CD14-positive monocyte (primary cell): Measurements from ENCODE around the gene NTM. TPM values are rescaled to one million over a fixed set of nuclear protein-coding genes. Genes with fewer than 3 reads are reported as not detected.

ENCODE experiments used
- DNase-seq, 3 donors: peaks; one replicate each; pipeline ENCODE4 v3.0.0-alpha.2; 2011 to 2022
- H2AFZ ChIP-seq: 2 replicates; pipeline ENCODE4 v1.6.0; 2012; ENCODE audit warnings: mild to moderate bottlenecking, low read depth, low read length, inconsistent platforms; ENCODE audit not compliant: insufficient read depth, poor library complexity, severe bottlenecking
- H3K27ac ChIP-seq, 2 donors: 1 replicate in 1 of 2; 2 replicates in 1 of 2; pipeline ENCODE4 v1.5.1; 2012 to 2013; ENCODE audit warnings: low read length in 2 of 2, control low read depth in 1 of 2, inconsistent platforms in 1 of 2, low read depth in 1 of 2, mild to moderate bottlenecking in 1 of 2
- H3K27me3 ChIP-seq, 2 donors: one replicate each; pipeline versions ENCODE4 v1.6.0 to v1.6.1; 2011 to 2013; ENCODE audit warnings: low read length in 2 of 2; ENCODE audit not compliant: control insufficient read depth in 2 of 2, insufficient read depth in 2 of 2
- H3K36me3 ChIP-seq, 2 donors: replicated peaks in 1 of 2; 1 replicate in 1 of 2; 2 replicates in 1 of 2; pipeline versions ENCODE4 v1.5.1 to v1.6.1; 2012 to 2013; ENCODE audit warnings: low read length in 2 of 2, control low read depth in 1 of 2, inconsistent platforms in 1 of 2, mild to moderate bottlenecking in 1 of 2; ENCODE audit not compliant: insufficient read depth in 2 of 2, control insufficient read depth in 1 of 2
- H3K4me1 ChIP-seq, 2 donors: 1 replicate in 1 of 2; 2 replicates in 1 of 2; pipeline versions ENCODE4 v1.5.1 to v1.6.1; 2012 to 2013; ENCODE audit warnings: low read length in 2 of 2, control low read depth in 1 of 2, inconsistent platforms in 1 of 2, mild to moderate bottlenecking in 1 of 2, moderate library complexity in 1 of 2; ENCODE audit not compliant: insufficient read depth in 2 of 2, control insufficient read depth in 1 of 2
- H3K4me2 ChIP-seq: replicated peaks from 2 replicates; pipeline ENCODE3; 2012; ENCODE audit warnings: low read length, moderate library complexity, mild to moderate bottlenecking; ENCODE audit not compliant: poor library complexity, severe bottlenecking; ENCODE audit errors: extremely low read depth
- H3K4me3 ChIP-seq, 3 experiments: fragments of 200-600 bp in 1 of 3; sonication (generic) in 1 of 3; replicated peaks in 1 of 3; 1 replicate in 2 of 3; 2 replicates in 1 of 3; pipeline ENCODE4 v1.5.1; 2011 to 2013; ENCODE audit warnings: low read length in 3 of 3, mild to moderate bottlenecking in 3 of 3, control low read depth in 2 of 3, low read depth in 2 of 3, inconsistent platforms in 1 of 3, moderate library complexity in 1 of 3
- H3K79me2 ChIP-seq: 2 replicates; pipeline ENCODE4 v1.6.0; 2012; ENCODE audit warnings: mild to moderate bottlenecking, control low read depth, inconsistent platforms, low read length, moderate library complexity; ENCODE audit not compliant: insufficient read depth
- H3K9ac ChIP-seq: 2 replicates; pipeline ENCODE4 v1.6.0; 2017; ENCODE audit warnings: low read length, mild to moderate bottlenecking; ENCODE audit not compliant: insufficient read depth, poor library complexity, severe bottlenecking
- H3K9me3 ChIP-seq, 2 donors: replicated peaks in 1 of 2; 1 replicate in 1 of 2; 2 replicates in 1 of 2; pipeline versions ENCODE4 v1.5.1 to v1.6.1; 2012 to 2013; ENCODE audit warnings: low read length in 2 of 2, control low read depth in 1 of 2; ENCODE audit not compliant: control insufficient read depth in 1 of 2, insufficient read depth in 1 of 2
- H4K20me1 ChIP-seq: 2 replicates; pipeline ENCODE4 v1.6.0; 2012; ENCODE audit warnings: mild to moderate bottlenecking, low read length, control low read depth, moderate library complexity; ENCODE audit not compliant: insufficient read depth
- H3K27ac Mint-ChIP-seq, 7 donors: one replicate each; pipeline ENCODE4 v1.8.0; 2020; ENCODE audit warnings: mild to moderate bottlenecking in 7 of 7, mixed read lengths in 7 of 7, moderate library complexity in 6 of 7, inconsistent platforms in 2 of 7
- H3K27me3 Mint-ChIP-seq, 3 donors: one replicate each; pipeline ENCODE4 v1.8.0; 2021 to 2022; ENCODE audit warnings: low read depth in 3 of 3, mild to moderate bottlenecking in 3 of 3, mixed read lengths in 3 of 3, moderate library complexity in 3 of 3, inconsistent platforms in 1 of 3
- H3K36me3 Mint-ChIP-seq, 2 donors: one replicate each; pipeline ENCODE4 v1.8.0; 2020; ENCODE audit warnings: mixed read lengths in 2 of 2, inconsistent platforms in 1 of 2, mild to moderate bottlenecking in 1 of 2
- H3K4me1 Mint-ChIP-seq: one replicate; pipeline ENCODE4 v1.8.0; 2020; ENCODE audit warnings: mild to moderate bottlenecking, mixed read lengths
- H3K4me3 Mint-ChIP-seq, 2 donors: one replicate each; pipeline ENCODE4 v1.8.0; 2020; ENCODE audit warnings: mild to moderate bottlenecking in 2 of 2, mixed read lengths in 2 of 2, moderate library complexity in 1 of 2
- H3K9me3 Mint-ChIP-seq, 7 donors: one replicate each; pipeline ENCODE4 v1.8.0; 2020 to 2022; ENCODE audit warnings: mixed read lengths in 7 of 7, mild to moderate bottlenecking in 6 of 7, moderate library complexity in 6 of 7, inconsistent platforms in 2 of 7
- CTCF ChIP-seq: fragments of 200-600 bp; IDR thresholded peaks from one replicate; pipeline ENCODE4 v1.8.0; 2022; ENCODE audit warnings: antibody characterized with exemption, mild to moderate bottlenecking
- WGBS: methylation state at CpG from one replicate; pipeline ENCODE4 v1.1.5; 2013; ENCODE audit warnings: missing lambda C conversion rate; ENCODE audit not compliant: insufficient coverage; 5-methylcytosine and 5-hydroxymethylcytosine counted together
- intact Hi-C, 2 donors: fragments of 100-400 bp; cut with micrococcal nuclease; formaldehyde crosslinking; loops; one replicate each; pipeline versions ENCODE4 v1.15.0 to v1.15.1; 2023
- polyA plus RNA-seq, 3 donors: library from polyadenylated mRNA; depleted of rRNA in 1 of 3; unstranded in 2 of 3; stranded (reverse) in 1 of 3; fragments of 300-500 nt in 2 of 3; fragments of >200 nt in 1 of 3; fragmentation: Illumina TruSeq in 2 of 3; gene quantifications; 1 replicate in 2 of 3; 2 replicates in 1 of 3; pipeline ENCODE4 v1.2.3, GENCODE V29; 2012 to 2021

The NTM gene
- polyA plus RNA-seq, 3 donors: not detected

GRCh38 chr11:131750152-131750551 lies 379.7 kb downstream of the NTM start:
- Histone ChIP-seq H3K79me2 (no peaks in the 10 kb centered on the region), H3K4me1 (no peaks in the 10 kb centered on the region), H3K4me2 (no peak overlapping the region), H3K36me3 (no peaks in the 10 kb centered on the region), H3K27me3 (no peaks in the 10 kb centered on the region), H3K27ac (no peak overlapping the region), H3K4me3 (no peak overlapping the region), H3K9me3 (no peaks in the 10 kb centered on the region), H2AFZ (no peak overlapping the region), H3K9ac (no peak overlapping the region), H4K20me1 (no peaks in the 10 kb centered on the region)
- Mint-ChIP-seq H3K27ac (no peak overlapping the region), H3K4me3 (no peak overlapping the region), H3K4me1 (no peaks in the 10 kb centered on the region), H3K9me3 (peaks cover 0 to 8% (median 2%) of the 10 kb centered on the region in 7 donors), H3K36me3 (no peaks in the 10 kb centered on the region), H3K27me3 (peaks cover 2 to 8% (median 3%) of the 10 kb centered on the region in 3 donors)
- intact Hi-C loops: no loop called here
- TF ChIP-seq CTCF: no peak
- DNase-seq: no peak

- intact Hi-C loops: no loop called here
- TF ChIP-seq CTCF: no peak
- H3K4me1 ChIP-seq: no peaks in the 10 kb centered on the region
Measured at GRCh38 chr11:131750692-131751091, 380.3 kb downstream of the NTM start.

More at GRCh38 chr11:131750692-131751091, 380.3 kb downstream of the NTM start:
- Histone ChIP-seq H3K36me3 (no peaks in the 10 kb centered on the region), H3K4me3 (no peak overlapping the region), H2AFZ (no peak overlapping the region), H3K9me3 (no peaks in the 10 kb centered on the region), H3K4me2 (no peak overlapping the region), H4K20me1 (no peaks in the 10 kb centered on the region), H3K9ac (no peak overlapping the region), H3K79me2 (no peaks in the 10 kb centered on the region), H3K27ac (no peak overlapping the region), H3K27me3 (no peaks in the 10 kb centered on the region)
- Mint-ChIP-seq H3K4me1 (no peaks in the 10 kb centered on the region), H3K27ac (no peak overlapping the region), H3K9me3 (peaks cover 0 to 8% (median 2%) of the 10 kb centered on the region in 7 donors), H3K4me3 (no peak overlapping the region), H3K27me3 (peaks cover 0 to 7% (median 3%) of the 10 kb centered on the region in 3 donors), H3K36me3 (no peaks in the 10 kb centered on the region)
- WGBS: 90% methylated on average over 4 of the region's 5 CpGs
- DNase-seq: no peak
